Naive thymus-derived CD4-positive, alpha-beta T cell (primary cell): ENCODE results near the gene CPPED1. TPM values are rescaled to one million over a fixed set of nuclear protein-coding genes. Genes with fewer than 3 reads are reported as not detected.

Source experiments
- ATAC-seq: fragments of 150-1000 bp; cut with Tn5 transposase; 2 replicates; pipeline ENCODE4 v1.10.0; 2021; ENCODE audit warnings: mild to moderate bottlenecking, moderate library complexity
- CTCF ChIA-PET: fragments of 350-600 bp; sonication (Branson Sonifier 250); formaldehyde crosslinking; loops from one replicate; lab custom pipeline; 2021; ENCODE audit warnings: antibody characterized with exemption; lab: Charles Lee
- POLR2A ChIA-PET: fragments of 350-600 bp; sonication (Branson Sonifier 250); formaldehyde crosslinking; loops from one replicate; lab custom pipeline; 2021; ENCODE audit warnings: antibody characterized with exemption, inconsistent platforms; lab: Charles Lee
- DNase-seq, 9 donors: peaks; one replicate each; pipeline versions ENCODE4 v3.0.0 to v3.0.0-alpha.2; 2020 to 2022; ENCODE audit warnings: mixed read lengths in 1 of 9
- H3K27ac ChIP-seq: one replicate; pipeline ENCODE4 v1.7.0; 2013; ENCODE audit warnings: mild to moderate bottlenecking, low read depth, low read length, moderate library complexity
- H3K27me3 ChIP-seq, 2 donors: one replicate each; pipeline ENCODE4 v1.7.0; 2013; ENCODE audit warnings: low read length in 2 of 2, mild to moderate bottlenecking in 2 of 2, moderate library complexity in 2 of 2; ENCODE audit not compliant: control insufficient read depth in 2 of 2, insufficient read depth in 2 of 2
- H3K36me3 ChIP-seq, 3 experiments: 1 replicate in 2 of 3; 2 replicates in 1 of 3; pipeline ENCODE4 v1.7.0; 2013; ENCODE audit warnings: low read length in 3 of 3, mild to moderate bottlenecking in 3 of 3, moderate library complexity in 1 of 3; ENCODE audit not compliant: insufficient read depth in 3 of 3, control insufficient read depth in 2 of 3
- H3K4me1 ChIP-seq, 2 donors: one replicate each; pipeline ENCODE4 v1.7.0; 2013; ENCODE audit warnings: low read length in 2 of 2, mild to moderate bottlenecking in 2 of 2, moderate library complexity in 1 of 2; ENCODE audit not compliant: control insufficient read depth in 2 of 2, insufficient read depth in 2 of 2
- H3K4me3 ChIP-seq: 2 replicates; pipeline ENCODE4 v1.7.0; 2013; ENCODE audit warnings: mild to moderate bottlenecking, low read length
- H3K9me3 ChIP-seq, 3 experiments: 1 replicate in 2 of 3; 2 replicates in 1 of 3; pipeline ENCODE4 v1.7.0; 2013; ENCODE audit warnings: low read length in 3 of 3; ENCODE audit not compliant: control insufficient read depth in 2 of 3
- H3K27ac Mint-ChIP-seq, 9 donors: one replicate each; pipeline ENCODE4 v1.8.0; 2020 to 2022; ENCODE audit warnings: mixed read lengths in 9 of 9, mild to moderate bottlenecking in 8 of 9, moderate library complexity in 5 of 9, inconsistent platforms in 2 of 9
- H3K27me3 Mint-ChIP-seq, 5 donors: one replicate each; pipeline ENCODE4 v1.8.0; 2021 to 2022; ENCODE audit warnings: mixed read lengths in 5 of 5, mild to moderate bottlenecking in 1 of 5
- H3K36me3 Mint-ChIP-seq, 5 donors: one replicate each; pipeline ENCODE4 v1.8.0; 2020 to 2022; ENCODE audit warnings: mixed read lengths in 5 of 5, mild to moderate bottlenecking in 3 of 5, inconsistent platforms in 1 of 5
- H3K4me1 Mint-ChIP-seq, 7 donors: one replicate each; pipeline ENCODE4 v1.8.0; 2020 to 2022; ENCODE audit warnings: mixed read lengths in 7 of 7, mild to moderate bottlenecking in 3 of 7, inconsistent platforms in 1 of 7
- H3K4me3 Mint-ChIP-seq, 10 donors: one replicate each; pipeline ENCODE4 v1.8.0; 2020 to 2022; ENCODE audit warnings: mild to moderate bottlenecking in 10 of 10, mixed read lengths in 10 of 10, moderate library complexity in 6 of 10, inconsistent platforms in 2 of 10
- H3K9me3 Mint-ChIP-seq, 11 donors: one replicate each; pipeline ENCODE4 v1.8.0; 2020 to 2022; ENCODE audit warnings: mixed read lengths in 11 of 11, mild to moderate bottlenecking in 4 of 11, inconsistent platforms in 1 of 11, moderate library complexity in 1 of 11
- intact Hi-C, 2 donors: fragments of 100-400 bp; cut with micrococcal nuclease; formaldehyde crosslinking; loops; one replicate each; pipeline ENCODE4 v1.15.1; 2023
- polyA plus RNA-seq, 2 donors: library from polyadenylated mRNA; unstranded; fragments of 300-500 nt; fragmentation: Illumina TruSeq; gene quantifications; one replicate each; pipeline ENCODE4 v1.2.3, GENCODE V29; 2021
- total RNA-seq, 6 experiments: library from RNA in 5 of 6; stranded (reverse) in 5 of 6; gene quantifications; 1 replicate in 5 of 6; 2 replicates in 1 of 6; pipeline ENCODE4 v1.2.3 and lab custom pipeline; 2021 to 2026

The CPPED1 gene
- total and polyA plus RNA-seq, 7 experiments from 2014 or later = 2.4 to 56.5 (median 3.8) TPM

DNA sequence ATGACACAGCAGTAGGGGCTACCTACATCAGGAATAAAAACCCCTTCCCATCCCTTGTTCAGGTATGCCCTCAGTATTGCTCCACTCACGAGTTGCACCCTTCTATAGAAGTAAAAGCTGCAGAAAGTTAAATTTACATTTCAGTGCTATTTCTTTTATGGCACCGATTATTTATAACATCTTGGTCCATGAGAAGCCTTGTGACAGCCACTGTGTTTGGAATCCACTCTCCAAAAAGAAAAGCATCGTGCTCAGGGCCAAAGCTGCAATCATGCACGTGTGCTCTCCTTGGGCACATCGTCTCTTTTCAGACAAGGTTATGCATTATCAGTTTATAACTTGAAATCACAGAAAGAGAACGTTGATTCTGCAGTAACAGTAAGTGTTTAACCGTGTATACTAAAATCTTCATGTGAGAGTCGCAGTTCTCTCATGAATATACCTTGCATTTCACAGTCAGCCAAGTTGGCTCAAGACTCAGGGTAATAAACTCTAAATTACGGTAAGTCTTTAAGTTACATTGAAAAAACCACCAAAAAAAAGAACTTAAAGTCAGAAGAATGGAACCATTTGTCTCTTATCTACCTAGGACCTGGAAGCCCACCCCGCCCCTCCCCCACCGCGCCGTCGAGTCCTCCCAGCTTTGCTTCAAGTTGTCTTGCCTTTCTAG is 189.6 kb downstream of the CPPED1 start:
- CTCF ChIA-PET = no interaction called here
- intact Hi-C loops = no loop called here
- peaks cover 0 to 6% (median 0%) of the 10 kb centered on the region in 11 donors for H3K9me3 Mint-ChIP-seq
- H3K27me3 Mint-ChIP-seq = peaks cover 0 to 13% (median 0%) of the 10 kb centered on the region in 5 donors
- no peaks in the 10 kb centered on the region for H3K4me1 ChIP-seq
- H3K4me3 ChIP-seq = no peak overlapping the region
- H3K9me3 ChIP-seq = no peaks in the 10 kb centered on the region
- H3K4me3 Mint-ChIP-seq = peak overlapping the region in 3 of 10 donors; percentile 45 to 69 (median 67)
- H3K4me1 Mint-ChIP-seq = peaks cover 12 to 26% (median 13%) of the 10 kb centered on the region in 7 donors
- no peak for DNase-seq
- H3K27ac ChIP-seq = no peak overlapping the region
- no peaks in the 10 kb centered on the region for H3K36me3 ChIP-seq
- H3K27me3 ChIP-seq = no peaks in the 10 kb centered on the region
- no peak overlapping the region for H3K27ac Mint-ChIP-seq
- H3K36me3 Mint-ChIP-seq = peaks cover 0 to 4% (median 0%) of the 10 kb centered on the region in 5 donors
- POLR2A ChIA-PET = no interaction called here
- ATAC-seq = no peak

- Mint-ChIP-seq H3K36me3 (peaks cover 0 to 4% (median 0%) of the 10 kb centered on the region in 5 donors), H3K27me3 (peaks cover 0 to 13% (median 0%) of the 10 kb centered on the region in 5 donors), H3K27ac (peak overlapping the region in 1 of 9 donors; percentile 15), H3K4me1 (peaks cover 12 to 26% (median 13%) of the 10 kb centered on the region in 7 donors), H3K9me3 (peaks cover 0 to 6% (median 0%) of the 10 kb centered on the region in 11 donors), H3K4me3 (peak overlapping the region in 5 of 10 donors; percentile 5 to 69 (median 45))
- H3K27me3 ChIP-seq = no peaks in the 10 kb centered on the region
- H3K27ac ChIP-seq = no peak overlapping the region
- H3K9me3 ChIP-seq = no peaks in the 10 kb centered on the region
- CTCF ChIA-PET = no interaction called here
- POLR2A ChIA-PET = no interaction called here
- no peak overlapping the region for H3K4me3 ChIP-seq
- intact Hi-C loops = no loop called here
- DNase-seq (peak in 3 of 9 donors; percentile 7 to 46 (median 31)), ATAC-seq (peak; percentile 16)
- H3K4me1 ChIP-seq = no peaks in the 10 kb centered on the region
- H3K36me3 ChIP-seq = no peaks in the 10 kb centered on the region
Measured at GRCh38 chr16:12613131-12613991, 190.3 kb downstream of the CPPED1 start.

DNA sequence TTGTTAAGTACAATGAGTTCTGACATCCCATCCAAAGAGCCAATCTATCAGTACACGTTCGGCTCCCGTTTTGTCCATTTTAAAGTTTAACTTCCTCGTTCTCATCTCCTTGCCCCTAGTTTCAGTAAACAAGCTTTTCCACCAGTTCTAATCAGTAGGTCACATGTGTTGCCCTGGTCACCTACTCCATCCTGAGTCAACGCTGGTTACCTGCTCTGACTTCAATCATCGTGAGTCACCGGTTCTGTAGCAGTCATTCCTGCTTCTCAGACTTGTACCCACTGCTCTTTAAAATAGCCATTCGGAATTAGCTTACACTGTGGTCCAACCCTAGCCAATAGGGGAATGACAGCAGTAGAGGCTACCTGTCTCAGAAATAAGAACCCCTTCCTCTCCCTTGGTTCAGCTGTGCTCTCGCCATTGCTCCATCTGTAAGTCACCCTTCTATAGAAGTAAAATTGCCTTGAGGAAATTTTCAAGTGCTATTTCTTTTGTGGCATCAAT is 191.0 kb downstream of the CPPED1 start:
- DNase-seq = no peak
- H3K4me1 Mint-ChIP-seq = peaks cover 12 to 26% (median 13%) of the 10 kb centered on the region in 7 donors
- ChIA-PET CTCF (no interaction called here), POLR2A (no interaction called here)
- Histone ChIP-seq H3K4me3 (no peak overlapping the region), H3K27me3 (no peaks in the 10 kb centered on the region), H3K36me3 (no peaks in the 10 kb centered on the region), H3K9me3 (no peaks in the 10 kb centered on the region), H3K27ac (no peak overlapping the region), H3K4me1 (no peaks in the 10 kb centered on the region)
- H3K36me3 Mint-ChIP-seq = peaks cover 0 to 4% (median 0%) of the 10 kb centered on the region in 5 donors
- intact Hi-C loops = no loop called here
- ATAC-seq = no peak
- peaks cover 0 to 10% (median 3%) of the 10 kb centered on the region in 11 donors for H3K9me3 Mint-ChIP-seq
- peaks cover 0 to 13% (median 4%) of the 10 kb centered on the region in 5 donors for H3K27me3 Mint-ChIP-seq
- H3K4me3 Mint-ChIP-seq = peak overlapping the region in 2 of 10 donors; percentile 7 to 67
- no peak overlapping the region for H3K27ac Mint-ChIP-seq

DNA sequence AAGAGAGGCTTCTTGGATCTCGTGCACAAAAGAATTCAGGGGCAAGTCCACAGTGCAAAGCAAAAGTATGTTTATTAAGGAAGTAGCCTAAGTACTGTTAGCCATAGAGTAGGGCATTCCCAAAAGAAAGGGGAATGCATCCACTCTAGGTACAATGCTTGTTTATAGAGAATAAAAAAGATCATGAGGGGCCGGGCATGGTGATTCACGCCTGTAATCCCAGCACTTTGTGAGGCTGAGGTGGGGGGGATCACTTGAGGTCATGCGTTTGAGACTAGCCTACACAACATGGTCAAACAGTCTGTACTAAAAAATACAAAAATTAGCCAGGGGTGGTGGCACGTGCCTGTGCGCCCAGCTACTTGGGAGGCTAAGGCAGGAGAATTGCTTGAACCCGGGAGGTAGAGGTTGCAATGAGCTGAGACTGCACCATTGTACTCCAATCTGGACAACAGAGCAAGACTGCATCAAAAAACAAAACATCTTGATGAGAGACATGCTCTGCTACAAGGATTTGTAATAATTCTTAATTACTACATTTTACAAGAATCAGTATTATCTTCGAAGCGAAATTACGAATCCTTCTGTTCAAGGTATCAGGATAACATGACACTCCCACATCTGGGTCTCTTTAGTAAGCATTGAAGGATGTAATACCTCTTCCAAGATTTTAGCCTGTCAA is 191.6 kb downstream of the CPPED1 start:
- Mint-ChIP-seq H3K36me3 (peaks cover 0 to 4% (median 0%) of the 10 kb centered on the region in 5 donors), H3K4me1 (peaks cover 10 to 26% (median 13%) of the 10 kb centered on the region in 7 donors), H3K4me3 (no peak overlapping the region), H3K27me3 (peaks cover 0 to 13% (median 7%) of the 10 kb centered on the region in 5 donors), H3K27ac (no peak overlapping the region), H3K9me3 (peaks cover 0 to 14% (median 6%) of the 10 kb centered on the region in 11 donors)
- Histone ChIP-seq H3K27me3 (no peaks in the 10 kb centered on the region), H3K4me3 (no peak overlapping the region), H3K9me3 (no peaks in the 10 kb centered on the region), H3K4me1 (no peaks in the 10 kb centered on the region), H3K36me3 (no peaks in the 10 kb centered on the region), H3K27ac (no peak overlapping the region)
- intact Hi-C loops = no loop called here
- no peak for ATAC-seq
- DNase-seq = no peak
- ChIA-PET POLR2A (no interaction called here), CTCF (no interaction called here)

DNA sequence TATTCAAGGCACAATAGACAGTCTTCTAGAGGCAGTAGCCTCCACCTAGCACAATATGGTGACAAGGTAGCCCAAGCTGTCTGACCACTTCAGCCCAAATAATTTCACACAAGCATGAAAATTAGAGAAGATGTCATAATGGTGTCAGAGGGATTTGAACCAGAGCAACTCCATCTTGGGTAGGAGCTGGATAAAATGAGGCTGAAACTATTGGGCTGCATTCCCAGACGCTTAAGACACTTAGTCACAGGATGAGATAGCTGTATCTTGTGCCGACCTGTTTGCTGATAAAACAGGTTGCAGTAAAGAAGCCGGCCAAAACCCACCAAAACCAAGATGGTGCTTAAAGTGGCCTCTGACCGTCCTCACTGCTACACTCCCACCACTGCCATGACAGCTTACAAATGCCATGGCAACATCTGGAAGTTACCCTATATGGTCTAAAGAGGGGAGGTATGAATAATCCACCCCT is 192.6 kb downstream of the CPPED1 start:
- Histone ChIP-seq H3K4me1 (no peaks in the 10 kb centered on the region), H3K4me3 (no peak overlapping the region), H3K27me3 (no peaks in the 10 kb centered on the region), H3K36me3 (no peaks in the 10 kb centered on the region), H3K9me3 (no peaks in the 10 kb centered on the region), H3K27ac (no peak overlapping the region)
- Mint-ChIP-seq H3K36me3 (peaks cover 0 to 9% (median 0%) of the 10 kb centered on the region in 5 donors), H3K27ac (no peak overlapping the region), H3K4me1 (peaks cover 10 to 26% (median 13%) of the 10 kb centered on the region in 7 donors), H3K9me3 (peaks cover 0 to 20% (median 11%) of the 10 kb centered on the region in 11 donors), H3K4me3 (no peak overlapping the region), H3K27me3 (peaks cover 0 to 13% (median 7%) of the 10 kb centered on the region in 5 donors)
- ATAC-seq (no peak), DNase-seq (no peak)
- intact Hi-C loops = no loop called here
- POLR2A ChIA-PET = no interaction called here
- CTCF ChIA-PET = no interaction called here
